Suprapubic skin (tissue), 4 donors: ENCODE measurements around the gene RASL11A. TPM values are rescaled to one million over a fixed set of nuclear protein-coding genes. Genes with fewer than 3 reads are reported as not detected.

Experiments used
- DNase-seq, 2 donors: peaks; one replicate each; pipeline ENCODE4 v3.0.0-alpha.2; 2019; ENCODE audit warnings: low spot score in 2 of 2
- H3K27ac ChIP-seq: fragments of 200-600 bp; sonication (generic); one replicate; pipeline ENCODE4 v1.5.1; 2019
- H3K27me3 ChIP-seq: fragments of 200-600 bp; sonication (generic); one replicate; pipeline ENCODE4 v1.5.1; 2019
- H3K36me3 ChIP-seq: fragments of 200-600 bp; sonication (generic); one replicate; pipeline ENCODE4 v1.5.1; 2019
- H3K4me1 ChIP-seq: fragments of 200-600 bp; sonication (generic); one replicate; pipeline ENCODE4 v1.5.1; 2019
- H3K4me3 ChIP-seq: fragments of 200-600 bp; sonication (generic); one replicate; pipeline ENCODE4 v1.5.1; 2019; ENCODE audit warnings: mild to moderate bottlenecking
- H3K9me3 ChIP-seq: fragments of 200-600 bp; sonication (generic); one replicate; pipeline ENCODE4 v1.5.1; 2019
- CTCF ChIP-seq, 2 donors: fragments of 200-600 bp in 1 of 2; fragments of 450-650 bp in 1 of 2; sonication (generic) in 1 of 2; IDR thresholded peaks; one replicate each; pipeline ENCODE4 v1.5.1; 2016 to 2019; ENCODE audit warnings: antibody characterized with exemption in 2 of 2, mild to moderate bottlenecking in 1 of 2, moderate library complexity in 1 of 2
- EP300 ChIP-seq: sonication (generic); formaldehyde crosslinking; IDR thresholded peaks from one replicate; pipeline ENCODE4 v1.6.1; 2017; ENCODE audit warnings: antibody characterized with exemption
- POLR2A ChIP-seq, 2 donors: fragments of 450-650 bp; IDR thresholded peaks; one replicate each; pipeline ENCODE4 v1.6.1; 2017; ENCODE audit warnings: antibody characterized with exemption in 2 of 2, mild to moderate bottlenecking in 2 of 2, moderate library complexity in 2 of 2
- POLR2AphosphoS5 ChIP-seq, 3 donors: sonication (generic); formaldehyde crosslinking; IDR thresholded peaks; one replicate each; pipeline ENCODE4 v1.6.1; 2017; ENCODE audit warnings: antibody characterized with exemption in 3 of 3
- WGBS: methylation state at CpG from one replicate; pipeline ENCODE4 v1.1.5; 2018; 5-methylcytosine and 5-hydroxymethylcytosine counted together
- total RNA-seq, 4 donors: library from RNA; depleted of rRNA; stranded (reverse); fragments of >200 nt; gene quantifications; one replicate each; pipeline ENCODE4 v1.1.0, GENCODE V29; 2016

RASL11A gene
- total RNA-seq, 4 donors from 2014 or later, result 7.9 to 17.5 (median 13.8) TPM

GRCh38 chr13:27267596-27267995 is 3.0 kb upstream of the RASL11A start:
- no peak overlapping the region for H3K4me3 ChIP-seq
- no peak overlapping the region for H3K27ac ChIP-seq
- DNase-seq, result no peak
- H3K9me3 ChIP-seq, result no peaks in the 10 kb centered on the region
- no peaks in the 10 kb centered on the region for H3K27me3 ChIP-seq
- TF ChIP-seq POLR2AphosphoS5 (IDR thresholded peaks at IDR 0.05), result no peak
- peaks cover 39% of the 10 kb centered on the region for H3K4me1 ChIP-seq
- H3K36me3 ChIP-seq, result no peaks in the 10 kb centered on the region
- WGBS, result 65% methylated on average over 2 of the region's 2 CpGs

GRCh38 chr13:27269114-27269665 is 1.4 kb upstream of the RASL11A start:
- H3K27ac ChIP-seq, result no peak overlapping the region
- H3K27me3 ChIP-seq, result no peaks in the 10 kb centered on the region
- no peaks in the 10 kb centered on the region for H3K36me3 ChIP-seq
- peaks cover 39% of the 10 kb centered on the region for H3K4me1 ChIP-seq
- TF ChIP-seq POLR2AphosphoS5 (IDR thresholded peaks at IDR 0.05) (no peak), CTCF (IDR thresholded peaks at IDR 0.05) (no peak)
- H3K9me3 ChIP-seq, result no peaks in the 10 kb centered on the region
- DNase-seq, result no peak
- WGBS, result 32% methylated on average over 2 of the region's 2 CpGs
- no peak overlapping the region for H3K4me3 ChIP-seq

GRCh38 chr13:27271570-27272096 is 1.0 kb downstream of the RASL11A start:
- Histone ChIP-seq H3K4me3 (peak overlapping the region; percentile 69), H3K36me3 (no peaks in the 10 kb centered on the region), H3K27ac (peak overlapping the region; percentile 39), H3K9me3 (no peaks in the 10 kb centered on the region), H3K4me1 (peaks cover 34% of the 10 kb centered on the region), H3K27me3 (no peaks in the 10 kb centered on the region)
- TF ChIP-seq CTCF (IDR thresholded peaks at IDR 0.05), result no peak
- TF ChIP-seq POLR2A (IDR thresholded peaks at IDR 0.05), result no peak
- no peak for TF ChIP-seq EP300
- no peak for TF ChIP-seq POLR2AphosphoS5 (IDR thresholded peaks at IDR 0.05)
- DNase-seq, result peak in 1 of 2 donors; percentile 69
- WGBS, result 48% methylated on average over 15 of the region's 15 CpGs

GRCh38 chr13:27273658-27274425 is 3.2 kb downstream of the RASL11A start:
- TF ChIP-seq CTCF (IDR thresholded peaks at IDR 0.05) (no peak), POLR2A (IDR thresholded peaks at IDR 0.05) (no peak), EP300 (no peak), POLR2AphosphoS5 (IDR thresholded peaks at IDR 0.05) (no peak)
- 82% methylated on average over 4 of the region's 4 CpGs for WGBS
- no peaks in the 10 kb centered on the region for H3K36me3 ChIP-seq
- no peak overlapping the region for H3K27ac ChIP-seq
- no peaks in the 10 kb centered on the region for H3K27me3 ChIP-seq
- H3K4me3 ChIP-seq, result no peak overlapping the region
- peaks cover 22% of the 10 kb centered on the region for H3K4me1 ChIP-seq
- no peak for DNase-seq
- H3K9me3 ChIP-seq, result no peaks in the 10 kb centered on the region

- Histone ChIP-seq H3K4me1 (peaks cover 19% of the 10 kb centered on the region), H3K27ac (no peak overlapping the region), H3K9me3 (no peaks in the 10 kb centered on the region), H3K36me3 (no peaks in the 10 kb centered on the region), H3K4me3 (no peak overlapping the region), H3K27me3 (no peaks in the 10 kb centered on the region)
- TF ChIP-seq EP300 (no peak), POLR2A (IDR thresholded peaks at IDR 0.05) (no peak), CTCF (IDR thresholded peaks at IDR 0.05) (no peak), POLR2AphosphoS5 (IDR thresholded peaks at IDR 0.05) (no peak)
- WGBS, result 54% methylated on average over 1 of the region's 1 CpG
- no peak for DNase-seq
Observed at GRCh38 chr13:27274631-27275030, 4.0 kb downstream of the RASL11A start.
